Jurkat, Clone E6-1 (cell line): ENCODE results near the gene OR8G5.
A peak's percentile ranks its signal among the peaks of the same experiment; 100 is the strongest.

Experiments
- DNase-seq: peaks from one replicate; pipeline ENCODE4 v3.0.0-alpha.2; 2011; ENCODE audit warnings: low read depth, low spot score
- H3K4me3 ChIP-seq: 2 replicates; pipeline ENCODE4 v1.5.1; 2011; ENCODE audit warnings: mild to moderate bottlenecking, low read length, control low read depth, moderate library complexity

Gene OR8G5

DNA sequence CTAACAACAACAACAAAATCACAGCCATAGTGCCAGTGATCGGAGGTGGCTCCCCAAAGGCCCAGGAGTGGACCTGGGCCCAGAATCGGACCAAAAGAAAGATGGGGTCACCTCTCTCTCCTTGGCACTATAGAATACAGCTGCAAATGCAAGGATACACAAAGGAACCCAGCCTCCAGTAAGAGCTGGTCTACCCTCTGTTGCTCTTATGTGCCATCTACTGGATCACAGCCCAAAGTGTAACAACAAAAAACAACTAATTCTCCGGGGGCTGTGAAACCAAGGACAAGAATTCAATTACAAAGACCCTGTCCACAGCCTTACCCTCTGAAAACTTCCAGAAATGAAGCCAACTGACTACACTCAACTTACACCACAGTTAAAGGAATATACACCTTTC lies 21.6 kb downstream of the OR8G5 start:
- no peak overlapping the region for H3K4me3 ChIP-seq
- peak; percentile 4 for DNase-seq

DNA sequence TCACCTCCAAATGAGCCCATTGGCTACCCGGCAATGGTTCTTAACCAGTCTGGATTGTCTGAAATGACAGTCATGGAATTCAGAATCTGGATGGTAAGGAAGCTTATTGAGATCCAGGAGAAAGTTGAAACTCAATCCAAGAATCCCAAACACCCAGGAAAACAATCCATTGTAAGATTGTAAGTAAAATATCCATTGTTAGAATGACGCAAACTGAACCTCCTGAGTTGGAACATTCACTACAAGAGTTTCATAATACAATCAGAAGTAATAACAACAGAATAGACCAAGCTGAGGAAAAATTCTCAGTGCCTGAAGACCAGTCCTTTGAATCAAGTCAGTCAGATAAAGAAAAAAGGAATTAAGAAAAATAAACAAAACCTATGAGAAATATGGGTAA lies 22.1 kb downstream of the OR8G5 start:
- H3K4me3 ChIP-seq, result no peak overlapping the region
- DNase-seq, result no peak

DNA sequence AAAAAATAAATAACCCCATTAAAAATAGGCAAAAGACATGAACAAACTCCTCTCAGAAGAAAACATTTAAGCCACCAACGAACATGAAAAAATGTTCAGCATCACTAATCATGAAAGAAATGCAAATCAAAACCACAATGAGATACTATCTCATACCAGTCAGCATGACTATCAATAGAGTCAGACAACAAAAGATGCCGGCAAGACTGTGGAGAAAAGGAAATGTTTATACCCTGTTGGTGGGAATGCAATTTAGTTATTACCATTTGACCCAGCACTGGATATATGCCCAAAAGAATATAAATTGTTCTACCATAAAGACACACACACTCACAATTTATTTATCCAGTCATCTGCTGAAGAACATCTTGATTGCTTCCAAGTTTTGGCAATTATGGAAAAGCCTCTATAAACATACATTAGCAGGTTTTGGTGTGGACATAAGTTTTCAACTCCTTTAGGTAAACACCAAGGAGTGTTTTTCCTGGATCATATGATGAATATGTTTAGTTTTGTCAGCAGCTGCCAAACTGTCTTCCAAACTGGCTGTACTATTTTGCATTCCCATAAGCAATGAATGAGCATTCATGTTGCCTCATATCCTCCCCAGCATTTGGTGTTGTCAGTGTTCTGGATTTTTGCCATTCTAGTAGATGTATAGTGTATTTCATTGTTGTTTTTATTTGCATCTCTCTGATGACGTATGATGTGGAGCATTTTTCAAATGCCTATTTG lies 29.6 kb downstream of the OR8G5 start:
- peak; percentile 10 for DNase-seq
- H3K4me3 ChIP-seq, result no peak overlapping the region

DNA sequence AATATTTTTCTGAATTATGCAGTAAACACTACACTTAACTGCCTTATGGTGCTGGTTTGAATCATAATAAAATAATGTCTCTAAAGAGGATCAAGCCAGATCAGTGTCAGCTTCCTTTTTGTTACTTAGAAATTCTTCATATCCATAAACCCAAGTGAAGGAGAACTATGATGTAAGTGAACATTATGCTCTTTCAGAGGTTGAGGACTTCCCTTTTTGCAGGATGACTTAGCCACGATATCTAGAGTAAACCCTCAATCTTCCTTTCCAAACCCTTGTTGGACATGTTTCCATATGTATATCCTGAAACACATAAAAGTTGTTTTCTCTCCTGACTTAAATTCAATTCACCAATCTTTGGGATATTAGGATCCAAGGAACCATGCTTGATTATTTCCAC lies 38.5 kb downstream of the OR8G5 start:
- no peak for DNase-seq
- H3K4me3 ChIP-seq, result no peak overlapping the region

DNA sequence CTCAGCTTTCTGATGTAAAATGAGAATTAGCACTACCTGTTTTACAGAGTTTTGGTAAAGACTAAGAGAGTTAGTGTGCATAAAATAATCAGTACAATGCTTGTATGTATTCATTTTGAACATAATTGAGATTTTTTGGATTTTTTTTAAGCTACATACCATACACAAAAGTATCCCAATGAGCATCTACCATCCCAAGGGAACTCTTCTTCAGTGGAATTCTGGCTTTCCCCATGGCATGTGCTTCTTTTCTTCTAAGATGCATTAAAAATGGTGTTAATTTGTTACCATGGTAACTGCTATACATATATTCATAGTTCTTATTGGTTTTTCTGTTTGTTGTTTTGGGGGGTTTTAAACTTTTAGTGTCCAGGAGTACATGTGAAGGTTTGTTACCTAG lies 39.8 kb downstream of the OR8G5 start:
- no peak for DNase-seq
- no peak overlapping the region for H3K4me3 ChIP-seq

DNA sequence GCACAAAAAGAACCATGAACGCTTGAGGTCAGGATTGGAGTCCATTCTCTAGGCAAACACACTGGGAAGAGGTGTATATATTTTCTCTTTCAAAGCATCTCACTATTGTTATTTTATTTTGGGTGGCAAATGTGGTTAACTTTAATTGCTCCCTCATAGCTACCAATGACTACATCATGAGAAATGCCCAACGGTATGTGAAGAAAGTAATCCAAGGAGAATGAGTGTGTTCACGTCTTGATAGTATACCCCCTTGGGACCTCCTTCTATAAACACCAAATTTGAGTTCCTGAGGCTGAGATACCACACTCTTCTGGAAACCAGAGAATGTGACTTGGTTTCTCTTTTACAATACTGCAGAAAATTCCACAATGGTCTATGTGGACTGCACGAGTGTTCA lies 41.7 kb downstream of the OR8G5 start:
- DNase-seq, result no peak
- H3K4me3 ChIP-seq, result no peak overlapping the region

DNA sequence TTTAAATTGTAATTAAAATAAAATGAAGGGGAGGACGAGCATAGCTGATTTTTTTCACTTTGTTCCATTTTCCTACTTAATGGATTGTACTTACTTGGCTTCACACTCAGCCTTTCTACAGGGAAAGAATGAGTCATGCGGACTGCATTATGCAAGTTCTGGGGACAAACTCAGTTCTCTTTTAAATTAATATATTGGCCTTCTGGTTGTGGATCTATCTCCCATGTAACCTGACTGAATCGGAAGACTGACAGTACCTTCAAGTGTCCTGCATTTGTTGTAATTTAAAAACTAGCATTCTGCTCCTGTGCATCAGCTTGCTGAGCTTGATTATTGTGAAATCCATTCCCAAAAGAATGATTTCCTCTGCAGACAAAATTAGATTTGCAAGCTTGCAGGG lies 45.4 kb downstream of the OR8G5 start:
- no peak overlapping the region for H3K4me3 ChIP-seq
- DNase-seq, result no peak

DNA sequence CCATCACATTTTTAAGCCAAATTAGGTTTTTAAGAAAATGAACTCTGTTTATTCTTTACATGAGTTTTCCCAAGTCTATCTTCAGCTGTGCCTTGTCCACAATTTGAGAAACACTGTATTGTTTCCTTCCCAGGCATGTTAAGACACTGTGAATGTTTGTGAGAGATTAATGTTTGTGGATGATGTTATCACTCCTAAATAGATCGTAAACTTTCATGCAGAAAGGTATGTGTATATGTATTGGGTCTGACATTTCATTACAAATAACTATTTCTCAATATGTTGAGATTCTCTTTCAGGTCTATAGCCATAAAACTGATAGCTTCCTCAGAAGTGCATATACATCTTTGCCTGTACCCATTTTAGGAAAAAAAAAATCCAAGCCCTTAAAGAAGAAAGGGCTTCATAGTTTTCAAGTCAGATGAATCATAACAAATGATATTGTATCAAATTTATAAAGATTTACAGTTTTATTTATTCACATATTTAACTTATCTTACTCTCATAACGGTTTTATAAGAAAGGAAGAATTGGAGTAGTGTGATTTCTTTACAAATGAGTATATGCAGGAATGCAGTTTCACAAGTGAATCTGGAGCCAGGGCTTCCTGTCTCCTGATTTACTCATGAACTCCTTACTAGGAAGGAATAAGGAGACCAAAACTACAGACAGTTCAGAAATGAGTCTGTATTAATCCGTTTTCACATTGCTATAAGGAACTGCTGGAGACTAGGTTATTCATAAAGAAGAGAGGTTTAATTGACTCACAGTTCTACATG lies 46.4 kb downstream of the OR8G5 start:
- H3K4me3 ChIP-seq, result no peak overlapping the region
- no peak for DNase-seq

DNA sequence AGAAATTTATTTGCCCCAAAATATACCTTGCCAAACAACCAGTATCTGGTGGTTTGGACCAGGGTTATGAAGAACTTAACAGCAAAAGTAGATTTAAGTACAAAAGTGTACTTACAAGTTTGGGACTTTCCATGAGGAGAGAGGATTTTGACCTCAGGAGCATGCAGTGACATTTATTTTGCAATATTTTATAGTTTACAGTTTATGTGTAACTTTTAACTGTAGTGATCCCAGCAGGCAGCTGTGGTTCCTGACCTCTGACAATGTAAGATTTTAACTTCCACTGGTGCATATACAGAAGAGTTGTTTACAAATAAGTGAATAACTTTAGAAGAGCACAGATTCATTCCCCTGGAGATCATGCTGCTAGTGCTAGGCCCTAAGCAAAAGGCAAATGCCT lies 50.9 kb downstream of the OR8G5 start:
- no peak for DNase-seq
- no peak overlapping the region for H3K4me3 ChIP-seq

DNA sequence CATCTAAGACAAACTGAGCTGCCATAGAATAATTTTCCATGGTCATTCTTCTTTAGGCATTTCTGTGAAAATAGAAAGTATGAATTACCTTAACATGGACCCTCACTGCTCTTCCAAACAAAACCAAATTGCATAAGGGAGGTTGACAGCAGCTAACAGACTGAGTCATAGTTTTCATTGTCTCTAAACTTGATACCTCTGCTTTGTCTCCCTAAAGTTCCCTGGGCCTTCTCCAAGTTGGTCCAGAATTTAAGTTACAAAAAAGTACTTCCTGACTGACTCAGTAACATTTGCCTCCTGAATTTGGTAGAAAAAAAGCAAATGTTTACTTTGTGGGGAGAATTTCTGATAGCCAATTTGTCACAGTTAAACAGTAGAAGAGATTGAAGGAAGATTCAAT lies 54.5 kb downstream of the OR8G5 start:
- no peak overlapping the region for H3K4me3 ChIP-seq
- DNase-seq, result no peak

DNA sequence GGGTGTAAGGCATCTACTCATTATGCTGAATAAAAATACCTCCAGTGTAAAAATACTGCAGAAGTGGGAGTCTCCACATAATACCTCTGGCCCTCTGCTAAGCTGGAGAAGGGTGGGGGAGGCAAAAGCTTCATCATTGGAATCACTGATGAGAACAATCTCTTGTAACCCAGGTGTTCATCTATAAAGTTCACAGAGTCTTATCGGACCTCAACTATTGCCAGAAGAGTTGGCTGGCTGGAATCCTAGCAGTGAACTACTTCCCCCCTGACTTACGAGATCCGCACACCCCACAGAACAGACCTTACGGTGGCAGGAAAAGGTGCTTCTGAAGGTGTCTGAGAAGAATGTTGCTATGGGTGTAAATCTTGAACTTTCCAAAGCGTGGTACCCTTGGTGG lies 55.1 kb downstream of the OR8G5 start:
- no peak overlapping the region for H3K4me3 ChIP-seq
- DNase-seq, result no peak

DNA sequence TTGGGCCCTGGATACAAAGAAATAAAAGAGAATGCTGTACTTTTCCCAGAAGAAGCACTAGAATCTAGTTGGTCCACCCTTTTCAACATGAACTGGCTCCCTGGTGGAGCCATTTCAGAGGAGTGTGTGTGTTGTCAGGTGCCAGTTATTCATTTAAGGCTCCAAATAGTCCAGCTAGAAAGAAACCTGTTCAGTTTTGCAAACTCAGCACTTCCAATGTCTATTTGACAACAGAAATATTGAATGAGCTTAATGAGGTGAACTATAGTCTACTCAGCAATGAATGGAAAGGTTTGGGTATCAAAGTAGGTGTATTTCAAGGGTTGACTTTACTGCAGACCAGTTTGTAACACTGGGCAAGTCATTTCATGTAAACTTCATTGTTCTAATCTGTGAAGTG lies 55.5 kb downstream of the OR8G5 start:
- H3K4me3 ChIP-seq, result no peak overlapping the region

DNA sequence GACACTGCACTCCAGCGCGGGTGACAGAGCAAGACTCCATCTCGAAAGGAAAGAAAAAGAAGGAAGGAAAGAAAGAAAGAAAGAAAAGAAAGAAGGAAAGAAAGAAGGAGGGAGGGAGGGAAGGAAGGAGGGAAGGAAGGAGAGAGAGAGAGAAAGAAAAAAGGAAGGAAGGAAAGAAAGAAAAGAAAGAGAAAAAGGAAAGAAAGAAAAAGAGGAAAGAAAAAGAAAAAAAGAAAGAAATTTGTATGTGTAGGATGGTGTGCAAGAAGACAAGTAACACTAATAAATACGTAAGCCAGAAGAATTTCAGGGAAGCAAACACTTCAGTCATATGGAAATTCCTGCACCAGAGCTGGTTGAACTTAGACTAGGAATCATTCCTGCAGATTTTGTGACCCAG lies 57.0 kb downstream of the OR8G5 start:
- no peak overlapping the region for H3K4me3 ChIP-seq
- DNase-seq, result no peak

More for the DNA sequence above, 55.5 kb downstream of the OR8G5 start:
- DNase-seq, result no peak

DNA sequence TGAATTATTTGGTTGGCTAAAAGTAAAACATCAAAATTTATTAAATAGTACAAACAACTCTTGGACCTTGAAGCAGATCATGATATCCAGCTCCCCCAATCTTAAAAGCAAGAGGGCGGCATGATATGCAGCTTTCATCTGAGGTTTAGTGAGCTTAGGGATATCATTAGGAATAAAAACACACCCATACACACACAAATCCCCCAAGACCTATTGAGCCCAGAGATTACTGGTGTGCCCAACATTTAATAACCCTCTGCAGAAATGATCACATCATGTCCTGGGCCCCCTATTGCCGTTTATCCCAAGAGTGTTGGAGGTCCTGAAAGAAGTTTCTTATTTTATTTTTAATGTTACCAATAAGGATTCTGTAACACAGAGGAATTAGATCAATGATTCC lies 57.7 kb downstream of the OR8G5 start, which contains the start of gene OR8D1:
OR8D1 (minus strand) TSS at position 101 of the 400 bp plus-strand sequence. CDS start 3,183 bp downstream, outside the sequence.
- H3K4me3 ChIP-seq, result no peak within 1 kb of the TSS
- no peak for DNase-seq

DNA sequence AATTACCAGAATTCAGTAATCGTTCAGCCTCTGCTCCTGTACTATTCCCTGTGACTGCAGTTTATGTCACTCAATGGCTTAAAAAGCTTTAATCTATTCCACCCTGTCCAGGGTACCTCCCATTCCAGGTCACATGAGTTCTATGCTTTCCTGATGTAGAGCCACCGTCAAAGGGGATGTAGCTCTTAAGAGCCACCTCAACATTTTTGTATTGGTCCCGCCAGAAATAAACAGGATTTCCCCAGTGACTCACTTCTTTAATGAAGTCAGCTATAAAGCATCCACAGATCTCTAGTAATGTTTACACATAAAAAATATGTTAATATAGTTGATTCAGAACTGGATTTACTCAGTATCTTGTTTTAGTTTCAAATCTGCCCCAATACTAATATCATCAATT lies 58.9 kb downstream of the OR8G5 start:
- no peak for DNase-seq

More for the DNA sequence above, 58.9 kb downstream of the OR8G5 start:
- H3K4me3 ChIP-seq, result no peak overlapping the region
